ENCODE results near the gene RSPH6A.

- TF ChIP-seq POLR2AphosphoS5 (IDR thresholded peaks at IDR 0.05; ENCODE audit: insufficient read depth in 1 of 2, low read depth in 1 of 2) (peak in 1 of 2 donors; percentile 90), CTCF (IDR thresholded peaks at IDR 0.05) (no peak), POLR2A (IDR thresholded peaks at IDR 0.05) (peak in 1 of 2 donors; percentile 56)
Observed at GRCh38 chr19:45767410-45767880, 47.7 kb downstream of the RSPH6A start.
